PC-3 (cell line): ENCODE measurements around the gene DCLK1.

Experiments used
- CTCF ChIP-seq: fragments of 300-600 bp; sonication (generic); conservative IDR thresholded peaks from 2 replicates; pipeline ENCODE4 v1.5.1; 2017; ENCODE audit warnings: antibody characterized with exemption, low read depth, mild to moderate bottlenecking, low read length
- EZH2 ChIP-seq: fragments of 300-600 bp; sonication (generic); IDR thresholded peaks from one replicate; pipeline ENCODE4 v1.6.1; 2017; ENCODE audit warnings: antibody characterized with exemption, mild to moderate bottlenecking, low read length; ENCODE audit not compliant: unreplicated experiment
- EZH2phosphoT487 ChIP-seq: fragments of 300-600 bp; sonication (generic); IDR thresholded peaks from 2 replicates; pipeline ENCODE4 v1.6.1; 2018; ENCODE audit warnings: mild to moderate bottlenecking, antibody characterized with exemption, low read length, borderline replicate concordance

- TF ChIP-seq CTCF: no peak
- TF ChIP-seq EZH2: no peak
- no peak for TF ChIP-seq EZH2phosphoT487
Measured at GRCh38 chr13:35964863-35965180, 166.4 kb downstream of the DCLK1 start.
